Fibroblast of peridontal ligament (primary cell): ENCODE measurements around the gene GLI1.
"Not testable (repeated sequence)": the region's sequence is repeated elsewhere in the genome, so short reads cannot be mapped to it uniquely, and the experiment has no call there.

Source experiments
- DNase-seq: peaks from one replicate; pipeline ENCODE4 v3.0.0-alpha.2; 2010; ENCODE audit errors: extremely low read depth

Gene GLI1

GRCh38 chr12:57497223-57498131 is 37.9 kb downstream of the GLI1 start:
- no peak for DNase-seq

GRCh38 chr12:57498132-57498502 is 38.5 kb downstream of the GLI1 start:
- no peak for DNase-seq

- DNase-seq = no peak
These were observed 39.0 kb downstream of the GLI1 start for GRCh38 chr12:57498571-57498970.

- DNase-seq = no peak
These were observed 40.6 kb downstream of the GLI1 start for GRCh38 chr12:57500213-57500612.

GRCh38 chr12:57502311-57502969 is 42.9 kb downstream of the GLI1 start:
- not testable (repeated sequence) for DNase-seq

- not testable (repeated sequence) for DNase-seq
These were observed 47.0 kb downstream of the GLI1 start for GRCh38 chr12:57506541-57506940.

- DNase-seq = not testable (repeated sequence)
These were observed 48.2 kb downstream of the GLI1 start for GRCh38 chr12:57507796-57508195.

- no peak for DNase-seq
These were observed 51.6 kb downstream of the GLI1 start for GRCh38 chr12:57511161-57511560.

GRCh38 chr12:57511588-57512325 is 52.2 kb downstream of the GLI1 start:
- no peak for DNase-seq

GRCh38 chr12:57512665-57513064 is 53.1 kb downstream of the GLI1 start:
- no peak for DNase-seq

GRCh38 chr12:57513266-57513665 is 53.7 kb downstream of the GLI1 start:
- no peak for DNase-seq

- not testable (repeated sequence) for DNase-seq
These were observed 54.1 kb downstream of the GLI1 start for GRCh38 chr12:57513677-57514076.

- not testable (repeated sequence) for DNase-seq
These were observed 54.7 kb downstream of the GLI1 start for GRCh38 chr12:57514246-57514645.

GRCh38 chr12:57514720-57515407 is 55.3 kb downstream of the GLI1 start:
- peak; percentile 23 for DNase-seq

GRCh38 chr12:57515408-57515933 is 55.9 kb downstream of the GLI1 start:
- DNase-seq = peak; percentile 25

GRCh38 chr12:57515934-57516541 is 56.5 kb downstream of the GLI1 start:
- peak; percentile 25 for DNase-seq

GRCh38 chr12:57516617-57517153 is 57.1 kb downstream of the GLI1 start:
- DNase-seq = no peak

- peak; percentile 60 for DNase-seq
These were observed 57.6 kb downstream of the GLI1 start for GRCh38 chr12:57517187-57517586.

- not testable (repeated sequence) for DNase-seq
These were observed 58.1 kb downstream of the GLI1 start for GRCh38 chr12:57517718-57518117.

- DNase-seq = peak; percentile 57
These were observed 58.8 kb downstream of the GLI1 start for GRCh38 chr12:57518176-57518919.
